Prostate gland (tissue), 2 donors: ENCODE results near the gene STAT4. TPM values are rescaled to one million over a fixed set of nuclear protein-coding genes. Genes with fewer than 3 reads are reported as not detected.

ENCODE experiments used
- DNase-seq: peaks from one replicate; pipeline ENCODE4 v3.0.0-alpha.2; 2019; ENCODE audit warnings: low spot score
- H3K27ac ChIP-seq, 2 donors: fragments of 200-600 bp; sonication (generic); 2 replicates each; pipeline ENCODE4 v1.5.1; 2017 to 2019
- H3K27me3 ChIP-seq: fragments of 200-600 bp; sonication (generic); replicated peaks from 2 replicates; pipeline ENCODE4 v1.5.1; 2019; ENCODE audit not compliant: insufficient read depth
- H3K36me3 ChIP-seq, 2 donors: fragments of 200-600 bp; sonication (generic); 1 replicate in 1 of 2; 2 replicates in 1 of 2; pipeline versions ENCODE4 v1.5.1 to v1.8.1; 2017 to 2019
- H3K4me1 ChIP-seq: fragments of 200-600 bp; sonication (generic); replicated peaks from 2 replicates; pipeline ENCODE4 v1.5.1; 2019
- H3K4me3 ChIP-seq, 2 donors: fragments of 200-600 bp; sonication (generic); 2 replicates each; pipeline ENCODE4 v1.5.1; 2017 to 2019
- H3K9me3 ChIP-seq: fragments of 200-600 bp; sonication (generic); 2 replicates; pipeline ENCODE4 v1.5.1; 2017
- CTCF ChIP-seq, 4 experiments: fragments of 200-600 bp in 2 of 4; fragments of 450-650 bp in 2 of 4; sonication (generic) in 2 of 4; IDR thresholded peaks; 1 replicate in 3 of 4; 2 replicates in 1 of 4; pipeline ENCODE4 v1.5.1; 2016 to 2019; ENCODE audit warnings: antibody characterized with exemption in 4 of 4, mild to moderate bottlenecking in 2 of 4, moderate library complexity in 2 of 4
- POLR2A ChIP-seq: fragments of 450-650 bp; IDR thresholded peaks from one replicate; pipeline ENCODE4 v1.6.1; 2016; ENCODE audit warnings: antibody characterized with exemption, mild to moderate bottlenecking
- POLR2AphosphoS5 ChIP-seq: sonication (generic); formaldehyde crosslinking; IDR thresholded peaks from one replicate; pipeline ENCODE4 v1.6.1; 2017; ENCODE audit warnings: antibody characterized with exemption
- WGBS: methylation state at CpG from one replicate; pipeline ENCODE4 v1.1.5; 2018; 5-methylcytosine and 5-hydroxymethylcytosine counted together
- intact Hi-C: fragments of 100-400 bp; cut with DNase I; formaldehyde crosslinking; loops from one replicate; pipeline ENCODE4 v1.14.2; 2022
- total RNA-seq, 2 donors: library from RNA; depleted of rRNA; stranded (reverse); fragments of >200 nt; gene quantifications; one replicate each; pipeline ENCODE4 v1.1.0, GENCODE V29; 2016

Gene STAT4
- total RNA-seq, 2 donors from 2014 or later, result 0.41 to 8.8 TPM

- no peaks in the 10 kb centered on the region for H3K9me3 ChIP-seq
- 93% methylated on average over 3 of the region's 3 CpGs for WGBS
- intact Hi-C loops, result no loop called here
- no peaks in the 10 kb centered on the region for H3K4me1 ChIP-seq
- no peaks in the 10 kb centered on the region for H3K27me3 ChIP-seq
- no peaks in the 10 kb centered on the region for H3K36me3 ChIP-seq
- no peak for DNase-seq
- TF ChIP-seq POLR2AphosphoS5, result no peak
- TF ChIP-seq POLR2A, result no peak
- TF ChIP-seq CTCF (IDR thresholded peaks at IDR 0.05), result no peak
- H3K4me3 ChIP-seq, result no peak overlapping the region
- H3K27ac ChIP-seq, result no peak overlapping the region
Observed at GRCh38 chr2:191170773-191171172, 20.0 kb upstream of the STAT4 start.

DNA sequence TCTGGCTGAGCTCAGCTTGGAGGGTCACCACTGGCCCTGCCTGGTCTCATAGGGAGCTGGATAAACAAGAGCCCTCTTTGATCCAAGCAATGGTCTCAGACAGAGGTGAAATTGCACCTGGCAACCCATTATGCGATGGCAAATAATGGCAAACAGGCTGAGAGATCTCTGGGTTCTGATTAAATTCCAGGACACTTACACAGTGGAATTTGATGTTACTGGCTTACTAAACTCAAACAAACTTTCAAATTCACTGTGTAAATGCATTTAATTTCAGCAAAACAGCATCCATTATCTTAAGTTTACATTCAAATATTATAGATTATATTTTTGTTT, 19.5 kb upstream of the STAT4 start:
- no peak overlapping the region for H3K27ac ChIP-seq
- H3K9me3 ChIP-seq, result no peaks in the 10 kb centered on the region
- H3K4me1 ChIP-seq, result no peaks in the 10 kb centered on the region
- no peaks in the 10 kb centered on the region for H3K36me3 ChIP-seq
- no peaks in the 10 kb centered on the region for H3K27me3 ChIP-seq
- no peak for DNase-seq
- 31% methylated on average over 1 of the region's 1 CpG for WGBS
- TF ChIP-seq CTCF (IDR thresholded peaks at IDR 0.05) (no peak), POLR2AphosphoS5 (no peak), POLR2A (no peak)
- no peak overlapping the region for H3K4me3 ChIP-seq
- intact Hi-C loops, result no loop called here

- DNase-seq, result no peak
- Histone ChIP-seq H3K9me3 (no peaks in the 10 kb centered on the region), H3K4me1 (no peaks in the 10 kb centered on the region), H3K36me3 (no peaks in the 10 kb centered on the region), H3K27me3 (no peaks in the 10 kb centered on the region), H3K4me3 (no peak overlapping the region), H3K27ac (no peak overlapping the region)
- TF ChIP-seq POLR2A (no peak), CTCF (IDR thresholded peaks at IDR 0.05) (no peak), POLR2AphosphoS5 (no peak)
- intact Hi-C loops, result loop anchor here (5.0 kb wide), 2 partner anchors 333 to 353 kb away; no protein-coding TSS in a partner anchor
- 72% methylated on average over 5 of the region's 5 CpGs for WGBS
Observed at GRCh38 chr2:191169456-191170300, 18.9 kb upstream of the STAT4 start.

DNA sequence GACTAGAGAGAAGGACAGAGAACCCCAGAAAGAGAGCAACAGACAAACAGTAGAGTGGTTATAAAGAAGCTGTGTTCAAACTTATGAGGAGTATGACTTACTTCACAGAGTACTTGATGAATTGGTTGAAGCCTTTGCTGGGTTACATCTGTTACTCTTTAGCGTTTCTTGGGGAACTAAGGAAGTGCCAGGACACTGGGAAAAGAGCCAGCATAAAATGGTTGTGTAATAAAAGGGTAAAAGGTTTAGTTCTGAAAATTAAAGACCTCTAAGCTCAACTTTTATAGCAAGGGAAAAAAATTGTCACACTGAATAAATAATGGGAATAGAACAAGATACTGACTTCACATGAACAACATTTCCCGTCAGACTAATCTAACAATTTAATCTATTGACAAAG, 17.0 kb upstream of the STAT4 start:
- Histone ChIP-seq H3K4me3 (no peak overlapping the region), H3K36me3 (no peaks in the 10 kb centered on the region), H3K4me1 (no peaks in the 10 kb centered on the region), H3K27me3 (no peaks in the 10 kb centered on the region), H3K27ac (no peak overlapping the region), H3K9me3 (no peaks in the 10 kb centered on the region)
- intact Hi-C loops, result loop anchor here (5.0 kb wide), 2 partner anchors 335 to 355 kb away; no protein-coding TSS in a partner anchor
- WGBS, result 12% methylated on average over 2 of the region's 2 CpGs
- TF ChIP-seq CTCF (IDR thresholded peaks at IDR 0.05) (no peak), POLR2A (no peak), POLR2AphosphoS5 (no peak)
- no peak for DNase-seq
